Measurements from ENCODE around the gene NFKB2.

NFKB2 gene

DNA sequence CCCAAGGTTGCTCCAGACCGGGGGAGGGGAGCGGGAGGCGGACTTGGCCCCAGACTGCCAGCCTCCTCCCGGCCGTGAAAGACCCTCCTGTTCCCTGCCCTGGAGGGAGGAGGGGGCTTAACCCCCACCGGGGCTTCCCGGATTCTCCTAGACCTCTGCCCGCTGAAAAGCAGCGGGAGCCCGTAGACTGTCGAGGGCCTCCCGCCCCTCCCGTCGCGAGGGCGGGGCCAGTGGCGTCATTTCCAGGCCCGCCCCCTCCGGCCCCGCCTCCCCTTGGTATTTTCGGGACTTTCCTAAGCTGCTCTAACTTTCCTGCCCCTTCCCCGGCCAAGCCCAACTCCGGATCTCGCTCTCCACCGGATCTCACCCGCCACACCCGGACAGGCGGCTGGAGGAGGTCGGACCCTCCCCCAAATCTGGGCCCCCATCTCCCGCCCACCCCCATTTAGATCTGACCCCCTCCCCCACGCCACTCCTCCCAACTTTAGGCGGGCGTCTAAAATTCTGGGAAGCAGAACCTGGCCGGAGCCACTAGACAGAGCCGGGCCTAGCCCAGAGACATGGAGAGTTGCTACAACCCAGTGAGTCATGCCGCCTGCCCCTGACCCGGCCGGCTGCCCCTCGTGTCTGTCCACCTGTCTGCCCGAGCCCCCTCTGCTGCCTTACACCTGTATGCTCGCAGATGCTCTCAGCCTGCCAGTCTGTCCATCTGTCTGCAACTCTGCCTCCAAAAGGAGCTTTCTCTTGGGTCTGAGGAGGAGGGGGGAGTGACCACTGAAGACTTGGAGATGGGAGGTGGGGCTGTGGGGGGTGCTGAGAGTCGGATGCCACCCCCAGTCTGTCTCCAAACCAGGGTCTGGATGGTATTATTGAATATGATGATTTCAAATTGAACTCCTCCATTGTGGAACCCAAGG is at the start of gene NFKB2:
TSS of gene NFKB2 (plus strand) at position 306 of the 917 bp plus-strand sequence. CDS start at position 561, 255 bp downstream.
- DNase-seq = peak; percentile 68

DNA sequence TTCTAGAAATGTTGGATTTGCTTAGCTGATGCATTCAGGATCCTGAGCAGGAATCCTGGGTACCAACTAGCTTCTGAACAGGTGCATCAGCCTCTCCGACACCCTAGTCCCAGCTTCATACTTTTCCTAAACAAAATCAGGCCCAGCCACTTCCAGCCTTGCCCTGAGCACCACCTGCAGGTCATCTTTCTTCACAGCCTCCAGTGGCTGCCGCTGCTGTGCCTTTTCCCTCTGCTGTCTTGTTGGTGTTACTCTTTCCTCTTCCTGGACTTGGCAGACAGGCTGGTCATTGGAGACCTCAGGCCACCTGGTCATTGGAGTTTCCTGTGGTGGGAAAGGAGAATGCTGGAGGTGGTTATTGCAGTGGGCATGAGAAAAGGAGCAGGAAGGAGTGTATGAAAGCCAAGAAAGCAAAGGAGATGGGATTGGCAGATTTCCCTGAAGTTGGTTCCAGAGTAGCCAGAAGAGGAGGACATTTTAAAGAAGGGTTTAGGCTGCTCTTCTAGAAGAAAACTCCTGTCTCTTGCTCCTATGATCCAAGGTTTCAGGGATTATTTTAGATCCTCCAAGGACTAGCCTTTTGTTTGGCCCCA is 48.2 kb upstream of the NFKB2 start:
- DNase-seq = peak; percentile 61

DNA sequence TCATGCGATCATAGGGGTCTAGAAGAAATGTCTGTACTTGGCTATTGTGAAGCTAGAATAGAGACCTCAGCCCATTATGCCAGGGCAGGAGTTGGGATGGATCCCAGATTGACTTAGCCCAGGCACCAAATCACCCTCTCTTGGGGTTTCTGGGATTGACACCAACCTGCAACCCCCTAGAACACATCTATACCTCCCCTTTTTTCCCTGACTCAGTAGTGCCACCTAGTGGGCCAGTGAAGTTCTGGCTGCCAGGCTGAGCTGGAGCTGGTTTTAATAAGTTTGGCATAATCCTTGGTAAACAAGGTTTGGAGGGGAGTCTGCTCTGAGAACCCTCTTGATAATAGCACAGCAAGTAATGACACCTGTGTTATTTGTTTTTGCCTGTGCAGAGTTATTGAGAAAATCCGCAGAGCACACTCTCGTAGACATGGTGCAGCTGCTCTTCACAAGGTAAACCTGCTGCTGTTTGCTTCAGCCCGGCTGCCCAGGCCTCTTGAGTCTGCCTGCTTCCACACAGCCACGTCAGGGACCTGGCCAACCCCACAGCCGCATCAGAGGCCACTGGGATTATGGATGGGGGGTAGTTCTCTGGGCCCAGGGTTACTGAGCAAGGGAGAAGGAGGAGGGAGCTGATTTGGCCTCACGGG is 43.3 kb upstream of the NFKB2 start:
- peak; percentile 94 for DNase-seq

DNA sequence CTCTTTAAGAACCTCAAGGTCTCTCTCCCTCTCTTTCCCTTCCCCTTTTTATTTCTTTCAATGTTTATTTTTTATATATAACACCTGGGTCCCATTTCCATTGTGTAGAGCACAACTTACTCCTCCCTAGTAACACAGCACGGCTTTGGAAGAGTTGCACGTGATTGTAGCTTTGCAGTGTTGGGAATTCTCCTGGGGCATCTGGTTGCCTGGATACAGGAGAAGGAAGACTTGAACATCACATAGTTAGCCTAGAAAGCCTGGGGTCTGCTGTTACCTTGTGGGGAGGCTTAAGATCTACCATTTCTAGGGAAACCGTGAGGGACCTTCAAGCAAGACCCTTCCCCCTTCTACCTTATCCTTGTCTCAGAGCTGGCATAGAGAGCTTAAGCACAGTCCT is 41.1 kb upstream of the NFKB2 start:
- DNase-seq = no peak

DNA sequence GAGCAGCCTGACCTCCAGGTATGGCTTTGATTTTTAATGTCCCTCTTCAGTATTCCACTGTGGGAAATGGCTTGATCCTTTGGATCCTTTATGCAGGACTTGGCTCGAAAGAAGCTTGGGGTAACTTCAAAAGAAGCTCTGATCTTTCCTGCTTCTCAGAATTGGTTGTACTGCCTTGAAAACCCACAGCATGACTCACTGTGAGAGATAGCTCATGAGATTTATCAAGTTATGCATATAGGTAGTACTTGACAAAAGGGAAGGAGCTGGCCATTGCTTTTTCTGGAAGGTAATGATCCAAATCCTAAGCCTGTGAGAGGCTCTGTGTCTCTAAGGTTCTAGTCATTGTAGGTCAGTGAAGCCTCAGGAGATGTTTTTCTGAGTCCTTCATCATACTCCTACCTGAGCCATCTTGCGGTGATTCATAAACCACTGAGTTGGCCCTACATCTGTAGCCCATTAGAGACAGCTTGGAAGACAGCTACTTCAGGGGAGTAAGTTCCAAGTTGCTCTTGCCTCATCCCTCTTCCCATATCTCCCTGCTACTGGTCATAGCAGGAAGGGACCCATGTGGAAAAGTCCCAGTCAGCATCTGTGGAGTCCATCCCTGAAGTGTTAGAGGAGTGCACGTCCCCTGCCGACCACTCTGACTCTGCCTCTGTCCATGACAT is 36.7 kb upstream of the NFKB2 start:
- no peak for DNase-seq

DNA sequence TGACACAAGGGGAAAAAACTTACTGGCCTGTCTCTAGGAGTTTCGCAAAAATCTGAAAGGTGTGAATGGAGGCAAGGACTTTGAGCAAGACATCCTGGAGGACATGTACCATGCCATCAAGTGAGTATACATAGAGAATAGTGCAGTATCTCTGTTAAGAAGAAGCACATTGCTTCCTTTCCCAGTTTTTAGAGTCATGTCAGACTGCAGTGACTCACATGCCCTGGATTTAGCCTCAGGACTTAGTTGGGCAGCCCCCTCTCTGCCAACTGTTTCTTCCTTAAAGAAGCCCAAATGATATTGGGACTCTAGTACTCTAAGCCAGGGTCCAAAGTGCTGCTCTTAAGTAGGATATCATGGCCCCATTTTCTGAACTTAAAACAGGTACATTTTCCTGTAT is 28.1 kb upstream of the NFKB2 start:
- DNase-seq = no peak

DNA sequence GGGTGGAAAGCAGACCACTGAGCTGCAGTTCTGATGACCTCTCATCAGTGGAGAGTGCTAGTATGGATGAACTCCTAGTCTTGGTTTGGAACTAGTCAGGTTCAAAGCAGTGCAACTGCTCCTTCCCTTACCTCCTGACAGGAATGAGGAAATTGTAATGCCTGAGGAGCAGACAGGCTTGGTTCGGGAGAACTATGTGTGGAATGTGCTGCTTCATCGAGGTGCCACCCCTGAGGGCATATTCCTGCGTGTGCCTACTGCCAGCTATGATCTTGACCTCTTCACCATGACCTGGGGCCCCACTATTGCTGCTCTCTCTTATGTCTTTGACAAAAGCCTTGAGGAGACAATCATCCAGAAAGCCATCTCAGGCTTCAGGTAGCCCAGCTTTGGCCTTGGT is 27.4 kb upstream of the NFKB2 start:
- no peak for DNase-seq

DNA sequence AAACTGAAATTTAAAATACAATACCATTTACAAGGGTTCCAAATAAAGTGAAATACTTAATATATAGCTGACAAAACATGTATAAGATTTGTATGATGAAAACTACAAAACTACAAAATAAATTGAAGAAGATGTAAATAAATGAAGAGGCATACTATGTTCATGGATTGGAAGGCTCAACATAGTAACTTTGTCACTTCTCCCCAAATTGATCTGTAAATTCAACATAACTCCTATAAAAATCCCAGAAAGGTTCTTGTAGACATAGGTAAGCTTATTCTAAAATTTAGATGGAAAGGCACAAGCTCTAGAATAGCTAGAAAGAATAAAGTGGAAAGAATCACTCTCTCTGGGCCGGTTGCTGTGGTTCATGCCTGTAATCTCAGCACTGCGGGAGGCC is 24.2 kb upstream of the NFKB2 start:
- no peak for DNase-seq

DNA sequence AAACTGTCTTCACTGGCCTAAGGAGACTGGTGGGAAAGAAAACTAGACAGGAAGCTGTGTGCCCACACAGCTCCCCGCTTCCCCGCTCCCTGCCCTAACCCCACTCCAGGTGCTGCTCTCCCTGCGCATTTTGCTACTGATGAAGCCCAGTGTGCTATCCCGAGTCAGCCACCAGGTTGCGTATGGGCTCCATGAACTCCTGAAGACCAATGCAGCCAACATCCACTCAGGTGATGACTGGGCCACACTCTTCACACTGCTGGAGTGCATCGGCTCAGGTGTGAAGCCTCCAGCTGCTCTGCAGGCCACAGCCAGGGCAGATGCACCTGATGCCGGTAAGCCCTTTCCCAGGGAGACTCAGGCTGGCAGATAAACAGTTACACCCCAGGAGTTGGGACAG is 20.3 kb upstream of the NFKB2 start:
- no peak for DNase-seq

DNA sequence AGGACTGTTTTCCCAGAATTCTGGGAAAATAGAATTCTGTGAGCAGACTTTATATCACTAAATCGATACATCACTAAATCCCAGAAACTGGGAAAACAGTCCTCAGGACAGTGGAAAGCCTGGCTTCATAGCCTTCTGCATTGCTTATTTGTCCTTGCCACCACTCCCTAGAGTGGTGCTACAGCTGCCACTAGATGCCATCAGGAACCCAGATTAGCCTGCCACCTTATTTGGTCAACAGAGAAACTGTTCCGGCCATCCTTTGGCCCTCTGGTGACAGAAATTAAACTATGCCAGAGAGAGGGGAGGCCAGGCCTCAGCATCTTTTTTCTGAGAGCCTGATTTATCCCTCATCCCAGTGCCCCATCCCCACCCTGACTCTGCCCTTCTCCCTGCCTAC is 19.6 kb upstream of the NFKB2 start:
- no peak for DNase-seq

DNA sequence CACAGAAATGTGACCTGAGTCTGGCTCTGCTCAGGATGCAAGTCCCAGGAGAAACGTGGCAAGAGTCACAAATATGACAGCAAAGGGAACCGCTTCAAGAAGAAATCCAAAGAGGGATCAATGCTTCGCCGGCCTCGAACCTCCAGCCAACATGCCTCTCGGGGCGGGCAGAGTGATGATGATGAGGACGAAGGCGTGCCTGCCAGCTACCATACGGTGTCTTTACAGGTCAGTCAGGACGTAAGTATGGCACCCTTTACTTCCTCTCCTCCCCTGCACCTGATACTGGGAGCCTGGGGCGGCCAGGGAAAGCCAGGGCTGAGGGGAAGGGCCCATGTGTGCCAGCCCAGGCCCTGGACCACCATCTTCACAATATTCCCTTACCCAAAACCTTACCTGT is 18.6 kb upstream of the NFKB2 start:
- DNase-seq = no peak

DNA sequence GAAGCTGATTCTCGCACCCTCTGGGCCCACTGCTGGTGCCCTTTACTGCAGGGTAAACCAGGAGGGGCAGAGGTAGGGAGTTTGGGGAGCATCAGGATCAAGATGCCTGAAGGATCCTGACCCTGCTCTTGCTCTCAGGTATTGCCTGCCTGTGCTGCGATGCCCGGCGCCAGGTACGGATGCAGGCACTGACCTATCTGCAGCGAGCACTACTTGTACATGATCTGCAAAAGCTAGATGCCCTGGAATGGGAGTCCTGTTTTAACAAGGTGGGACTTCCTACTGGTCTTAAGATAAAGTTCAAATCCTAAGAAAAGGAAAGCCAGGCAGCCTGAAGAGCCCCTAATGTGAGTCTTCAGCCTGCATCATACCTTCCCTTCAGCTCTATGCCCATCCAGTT is 16.1 kb upstream of the NFKB2 start:
- DNase-seq = no peak

DNA sequence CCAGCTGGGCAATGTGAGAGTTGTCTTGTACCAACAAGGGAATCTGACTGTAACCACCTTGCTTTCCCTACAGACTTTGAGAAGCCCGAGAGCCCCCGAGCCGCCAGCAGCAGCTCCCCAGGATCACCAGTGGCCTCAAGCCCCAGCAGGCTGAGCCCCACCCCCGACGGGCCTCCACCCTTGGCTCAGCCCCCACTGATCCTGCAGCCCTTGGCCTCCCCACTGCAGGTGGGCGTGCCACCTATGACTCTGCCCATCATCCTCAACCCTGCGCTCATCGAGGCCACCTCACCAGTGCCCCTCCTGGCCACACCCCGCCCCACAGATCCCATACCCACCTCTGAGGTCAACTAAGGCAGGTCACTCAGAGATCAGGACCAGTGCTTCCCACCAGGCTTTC is 13.5 kb upstream of the NFKB2 start:
- no peak for DNase-seq

DNA sequence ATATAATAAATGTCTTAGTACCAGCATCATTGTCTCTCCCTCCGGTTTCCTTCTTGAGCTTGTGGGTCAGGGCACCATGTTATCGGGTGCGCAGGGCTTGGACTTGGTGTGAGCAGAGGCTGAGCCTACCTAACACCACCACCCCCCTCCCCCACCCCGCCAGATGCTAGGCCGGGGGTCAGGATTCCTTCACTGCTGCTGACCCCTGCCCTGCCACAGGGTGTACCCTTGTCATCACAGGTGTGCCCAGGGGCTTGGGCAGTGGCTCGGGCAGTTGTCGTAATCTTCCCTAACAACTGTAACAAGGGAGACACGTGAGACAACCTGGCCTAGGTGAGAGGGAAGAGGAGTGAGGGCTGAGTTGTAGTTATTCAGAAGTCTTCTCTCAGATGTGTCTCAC is 12.6 kb upstream of the NFKB2 start:
- no peak for DNase-seq

DNA sequence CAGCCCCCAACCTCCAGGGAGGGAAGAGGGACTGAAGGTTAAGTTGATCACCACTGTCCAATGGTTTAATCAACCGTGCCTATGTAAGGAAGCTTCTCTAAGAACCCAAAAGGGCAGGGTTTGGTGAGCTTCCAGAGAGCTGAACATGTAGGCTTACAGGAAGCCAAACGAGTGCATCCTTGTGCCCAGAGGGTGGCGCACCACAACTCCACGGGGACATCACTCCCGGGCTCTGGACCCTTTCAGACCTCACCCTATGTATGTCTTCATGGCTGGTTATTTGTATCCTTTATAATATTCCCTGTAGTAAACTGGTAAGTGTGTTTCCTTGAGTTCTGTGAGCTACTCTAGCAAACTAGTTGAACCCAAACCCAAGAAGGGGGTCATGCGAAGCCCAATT is 11.5 kb upstream of the NFKB2 start:
- DNase-seq = no peak

DNA sequence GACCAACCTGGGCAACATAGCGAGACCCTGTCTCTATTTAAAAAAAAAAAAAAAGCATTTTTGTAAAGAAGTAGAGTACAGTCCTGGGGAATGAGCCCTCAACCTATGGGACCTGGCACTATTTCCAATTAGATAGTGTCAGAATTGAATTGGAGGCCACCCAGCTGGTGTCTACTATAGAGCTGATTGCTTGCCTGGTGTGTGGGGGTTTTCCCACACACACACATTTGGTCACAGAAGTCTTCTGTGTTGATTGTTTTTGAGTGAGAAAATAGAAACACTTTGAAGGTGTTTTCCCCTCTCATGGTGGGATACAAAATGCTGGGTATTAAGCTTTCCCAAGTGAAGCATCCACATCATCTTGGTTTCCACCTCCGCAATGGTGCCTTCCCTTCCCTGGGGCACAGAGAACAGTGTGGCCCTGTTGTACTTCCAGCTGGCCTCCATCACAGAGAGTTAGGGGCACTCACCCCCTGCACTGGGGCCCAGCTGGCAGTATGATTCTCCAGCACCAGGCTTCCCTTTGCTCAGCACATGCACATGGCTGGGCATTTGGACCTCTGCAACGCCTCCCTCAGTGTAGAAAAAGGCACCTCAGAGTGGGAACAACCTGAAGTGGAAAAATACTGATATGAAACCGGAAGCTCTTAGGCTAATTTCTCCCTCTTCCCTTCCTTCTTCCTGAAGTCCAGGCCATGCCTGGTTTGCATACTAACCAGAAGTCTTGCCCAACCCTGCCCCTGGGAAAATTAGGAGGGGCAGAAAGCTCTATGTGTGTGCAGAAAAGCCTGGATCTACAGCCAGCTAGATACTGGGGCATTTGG is 10.7 kb upstream of the NFKB2 start:
- no peak for DNase-seq

DNA sequence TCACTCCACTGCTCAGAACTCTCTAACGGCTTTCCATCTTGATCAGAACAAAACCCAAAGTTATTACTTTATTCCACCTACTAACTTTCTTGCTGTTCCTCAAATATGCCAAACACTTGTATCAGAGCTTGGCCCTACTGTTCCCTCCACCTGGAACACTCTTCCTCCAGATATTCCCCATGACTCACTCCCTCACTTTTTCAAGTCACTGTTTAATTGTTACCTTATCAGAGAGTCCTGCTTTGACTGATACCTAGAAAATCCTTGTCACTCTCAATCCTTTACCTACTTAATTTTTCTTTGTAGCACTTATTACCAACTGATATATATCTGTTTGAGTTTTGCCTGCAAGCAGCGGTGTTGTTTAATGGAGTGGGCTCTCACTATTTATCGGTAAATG is 5.6 kb upstream of the NFKB2 start:
- no peak for DNase-seq

DNA sequence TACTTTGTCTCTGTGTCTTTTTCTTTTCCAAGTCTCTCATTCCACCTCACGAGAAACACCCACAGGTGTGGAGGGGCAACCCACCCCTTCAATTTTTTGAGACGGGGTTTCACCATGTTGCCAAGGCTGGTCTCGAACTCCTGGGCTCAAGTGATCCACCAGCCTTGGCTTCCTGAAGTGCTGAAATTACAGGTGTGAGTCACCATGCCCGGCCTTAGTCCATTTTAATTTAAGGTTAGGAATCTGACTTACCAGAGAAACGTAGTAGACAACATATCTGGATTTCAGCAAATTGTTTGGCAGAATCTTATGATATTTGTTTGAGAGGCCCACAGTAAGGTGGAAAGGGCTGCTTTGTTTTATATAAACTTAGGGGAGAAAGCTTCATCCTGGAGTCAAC is 3.2 kb upstream of the NFKB2 start:
- no peak for DNase-seq

DNA sequence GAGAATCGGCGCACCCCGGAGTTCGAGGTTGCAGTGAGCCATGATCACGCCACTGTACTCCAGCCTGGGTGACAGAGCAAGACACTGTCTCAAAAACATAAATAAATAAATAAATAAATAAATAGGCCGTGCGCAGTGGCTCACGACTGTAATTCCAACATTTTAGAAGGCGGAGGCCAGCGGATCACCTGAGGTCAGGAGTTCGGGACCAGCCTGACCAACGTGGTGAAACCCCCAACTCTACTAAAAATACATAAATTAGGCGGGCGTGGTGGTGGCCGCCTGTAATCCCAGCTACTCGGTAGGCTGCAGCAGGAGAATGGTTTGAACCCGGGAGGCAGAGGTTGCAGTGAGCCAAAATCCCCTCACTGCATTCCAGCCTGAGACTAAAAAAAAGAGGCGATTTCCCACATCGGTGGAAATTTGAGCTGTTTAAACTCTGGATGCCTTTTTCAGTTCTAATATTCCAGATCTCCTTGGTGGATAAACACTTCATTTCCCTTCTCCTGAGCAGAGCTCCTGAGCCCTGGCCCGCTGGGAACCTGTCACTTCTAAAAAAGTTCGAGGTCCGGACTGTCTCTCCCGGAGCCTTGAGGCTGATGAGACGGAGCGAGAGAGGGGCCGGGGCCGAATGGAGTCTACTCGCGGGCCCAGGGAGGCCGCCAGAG is 2.0 kb upstream of the NFKB2 start:
- peak; percentile 53 for DNase-seq

DNA sequence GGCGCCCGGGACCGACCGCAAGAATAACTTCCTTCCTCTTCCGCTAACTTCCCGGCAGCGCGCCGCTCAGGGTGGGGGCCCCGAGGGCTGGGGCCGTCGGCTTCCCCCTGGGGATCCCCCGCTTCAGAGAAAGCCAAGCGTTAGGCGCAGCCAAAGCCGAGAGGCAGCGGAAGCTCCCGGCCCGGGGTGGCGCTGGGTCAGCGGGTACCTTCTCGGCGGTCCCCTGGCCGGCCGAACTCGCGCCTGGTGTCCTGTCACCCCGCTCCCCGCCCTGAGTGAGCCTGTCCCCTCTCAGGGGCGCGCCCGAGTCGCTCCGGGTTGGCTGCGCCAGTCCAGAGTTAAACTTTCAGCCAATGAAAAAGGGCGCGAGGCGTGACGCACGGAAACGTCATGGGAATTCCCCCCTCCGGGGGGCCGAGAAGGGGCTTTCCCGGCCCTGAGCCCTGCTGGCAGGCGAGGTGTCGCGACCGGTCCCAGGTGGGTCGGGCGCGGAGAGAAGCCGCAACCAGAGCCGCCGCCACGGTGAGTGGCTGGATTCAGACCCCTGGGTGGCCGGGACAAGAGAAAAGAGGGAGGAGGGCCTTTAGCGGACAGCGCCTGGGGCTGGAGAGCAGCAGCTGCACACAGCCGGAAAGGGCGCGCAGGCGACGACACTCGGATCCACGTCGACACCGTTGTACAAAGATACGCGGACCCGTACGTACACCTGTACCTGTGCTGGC is 1.3 kb upstream of the NFKB2 start:
- peak; percentile 61 for DNase-seq

DNA sequence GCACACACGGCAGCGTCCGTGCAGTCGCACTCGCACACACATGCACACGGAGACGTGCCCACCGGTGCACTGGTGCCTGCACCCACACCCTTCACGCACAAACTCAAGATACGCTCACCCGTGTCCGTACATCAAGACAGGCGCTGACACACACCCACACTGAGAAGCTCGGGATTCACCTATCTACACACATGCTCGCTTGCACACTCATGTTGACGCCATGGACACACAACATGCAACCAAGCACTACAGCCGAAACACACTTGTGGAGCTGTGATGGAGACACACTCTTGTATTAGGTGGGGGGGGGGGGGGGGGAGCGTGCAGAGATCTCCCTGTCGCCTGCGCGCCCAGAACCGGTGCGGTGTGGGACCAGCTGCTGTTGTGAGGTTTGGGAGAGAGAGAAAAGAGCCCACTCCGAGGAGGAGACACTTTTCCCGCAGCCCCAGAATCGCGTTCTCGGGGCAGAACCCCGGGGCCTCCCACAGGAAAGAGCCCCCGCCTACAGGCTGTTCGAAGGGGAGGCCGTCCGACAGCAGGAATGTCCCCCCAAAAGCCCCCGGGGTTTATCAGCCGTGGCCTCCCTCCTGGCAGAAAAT is 605 bp upstream of the NFKB2 start:
- DNase-seq = no peak

Data from NCI-H510A treated with DMSO at 0.1 percent for 48 hours (cell line).